GM21423 (cell line): ENCODE results near the gene OR4K13.

Source experiments
- ATAC-seq: cut with Tn5 transposase; IDR thresholded peaks from one replicate; pipeline ENCODE4 v1.9.1; 2021; ENCODE audit warnings: mild to moderate bottlenecking, moderate library complexity; ENCODE audit not compliant: unreplicated experiment

OR4K13 gene

DNA sequence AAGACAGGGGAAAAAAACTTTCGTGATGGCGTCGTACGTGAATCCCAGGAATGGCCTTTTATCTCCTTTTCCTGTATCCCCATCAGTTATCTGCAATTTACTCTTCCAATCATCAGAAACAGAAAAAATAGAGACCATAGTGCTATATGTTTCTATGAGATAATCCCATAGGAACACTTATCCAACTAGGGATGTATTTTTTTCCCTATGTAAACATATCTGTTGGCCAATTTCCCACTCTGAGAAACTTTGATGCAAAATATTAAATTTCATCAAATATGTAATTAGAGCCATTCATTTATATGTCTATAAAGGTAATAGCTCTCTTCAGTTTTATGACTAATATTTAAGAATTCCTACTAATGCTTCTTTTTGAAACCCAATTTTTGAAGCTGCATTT, at the start of gene OR4K13:
TSS of gene OR4K13 (minus strand) at position 101 of the 400 bp plus-strand sequence. CDS start 1,280 bp downstream, outside the sequence.
- no peak for ATAC-seq

GRCh38 chr14:20059745-20060144, 23.9 kb upstream of the OR4K13 start, which contains the start of gene OR4L1:
Gene OR4L1 (plus strand): TSS chr14:20060045. CDS start chr14:20060045, 0 bp downstream.
- ATAC-seq, result no peak

DNA sequence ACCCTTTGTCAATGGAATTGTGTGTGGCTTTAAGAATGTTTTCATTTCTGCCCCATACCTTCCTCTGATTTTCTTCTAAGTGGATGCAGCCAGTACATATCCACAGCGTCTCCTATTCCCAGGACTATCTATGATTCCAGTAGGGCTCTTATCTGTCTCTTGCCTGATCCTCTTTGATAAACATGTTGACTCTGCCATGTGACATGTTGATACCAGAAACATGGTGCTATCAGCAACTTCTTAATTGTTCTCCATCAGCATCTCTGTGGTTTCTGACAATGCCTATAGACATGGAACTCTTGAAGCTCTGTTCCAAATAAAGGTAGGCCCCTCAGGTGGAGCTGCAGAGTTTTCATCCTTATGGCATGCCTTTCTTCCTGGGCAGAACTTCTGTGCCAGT, 12.4 kb upstream of the OR4K13 start:
- ATAC-seq, result no peak

GRCh38 chr14:20044243-20044642, 8.4 kb upstream of the OR4K13 start:
- no peak for ATAC-seq

- no peak for ATAC-seq
Observed at GRCh38 chr14:20035449-20035848, 389 bp downstream of the OR4K13 start.

DNA sequence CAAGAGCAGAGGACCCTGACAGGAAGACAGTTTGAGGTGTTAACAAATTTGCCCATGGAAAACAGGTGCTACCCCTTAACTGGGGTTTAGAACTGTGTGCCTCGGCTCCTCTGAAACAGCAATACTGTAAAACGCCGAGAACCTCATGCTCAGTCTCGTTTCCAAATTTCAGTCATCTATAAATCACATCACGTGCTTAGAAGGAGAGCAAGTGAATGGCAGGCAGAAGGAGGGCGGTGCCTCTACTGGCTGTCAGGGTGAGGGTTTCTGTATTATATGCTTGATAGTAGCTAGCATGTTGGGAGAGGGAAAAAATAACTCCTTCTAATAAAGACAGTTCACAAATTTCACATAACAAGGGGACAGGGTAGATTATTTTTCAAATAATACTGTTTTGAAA, 4.8 kb downstream of the OR4K13 start:
- ATAC-seq, result no peak

- no peak for ATAC-seq
Observed at GRCh38 chr14:20019257-20019865, 16.5 kb downstream of the OR4K13 start, which contains the start of gene OR4K14. Gene OR4K14 (minus strand): TSS chr14:20019307. CDS start chr14:20015193, 4,114 bp downstream.

GRCh38 chr14:20008156-20008555, 27.7 kb downstream of the OR4K13 start:
- ATAC-seq, result no peak

- ATAC-seq, result no peak
Observed at GRCh38 chr14:20002319-20002718, 33.5 kb downstream of the OR4K13 start.

- ATAC-seq, result no peak
Observed at GRCh38 chr14:20001863-20002262, 34.0 kb downstream of the OR4K13 start, which contains the start of gene OR4Q2. Gene OR4Q2 (plus strand): TSS chr14:20002163.

GRCh38 chr14:19993438-19993837, 42.4 kb downstream of the OR4K13 start:
- ATAC-seq, result no peak
